NCI-H1436 treated with DMSO at 0.1 percent for 48 hours (cell line): ENCODE results near the gene ADGRL3.
"Not testable (repeated sequence)": the region's sequence is repeated elsewhere in the genome, so short reads cannot be mapped to it uniquely, and the experiment has no call there.

ENCODE experiments used
- DNase-seq: peaks from one replicate; lab custom pipeline; 2025; lab: John Stamatoyannopoulos, UW

ADGRL3 gene

GRCh38 chr4:61493470-61493869, 293.3 kb downstream of the ADGRL3 start:
- no peak for DNase-seq

GRCh38 chr4:61500883-61501282, 300.8 kb downstream of the ADGRL3 start:
- no peak for DNase-seq

GRCh38 chr4:61501812-61502211, 301.7 kb downstream of the ADGRL3 start:
- DNase-seq = no peak

GRCh38 chr4:61505773-61506685, 305.9 kb downstream of the ADGRL3 start:
- no peak for DNase-seq

GRCh38 chr4:61507091-61507490, 307.0 kb downstream of the ADGRL3 start:
- no peak for DNase-seq

GRCh38 chr4:61509721-61510241, 309.7 kb downstream of the ADGRL3 start:
- not testable (repeated sequence) for DNase-seq

- no peak for DNase-seq
Observed at GRCh38 chr4:61511716-61512488, 311.8 kb downstream of the ADGRL3 start.

GRCh38 chr4:61514991-61515390, 314.9 kb downstream of the ADGRL3 start:
- no peak for DNase-seq

- no peak for DNase-seq
Observed at GRCh38 chr4:61517144-61517543, 317.0 kb downstream of the ADGRL3 start.

GRCh38 chr4:61520166-61520565, 320.0 kb downstream of the ADGRL3 start:
- DNase-seq = no peak

GRCh38 chr4:61520681-61521160, 320.6 kb downstream of the ADGRL3 start:
- no peak for DNase-seq

- no peak for DNase-seq
Observed at GRCh38 chr4:61521451-61521850, 321.3 kb downstream of the ADGRL3 start.

GRCh38 chr4:61522312-61522711, 322.2 kb downstream of the ADGRL3 start:
- no peak for DNase-seq

- no peak for DNase-seq
Observed at GRCh38 chr4:61527888-61528287, 327.8 kb downstream of the ADGRL3 start.

GRCh38 chr4:61528595-61528994, 328.5 kb downstream of the ADGRL3 start:
- no peak for DNase-seq

- no peak for DNase-seq
Observed at GRCh38 chr4:61531188-61531587, 331.1 kb downstream of the ADGRL3 start.

- no peak for DNase-seq
Observed at GRCh38 chr4:61532336-61533000, 332.3 kb downstream of the ADGRL3 start.

- no peak for DNase-seq
Observed at GRCh38 chr4:61533140-61533539, 333.0 kb downstream of the ADGRL3 start.

GRCh38 chr4:61540944-61541343, 340.8 kb downstream of the ADGRL3 start:
- no peak for DNase-seq

GRCh38 chr4:61541459-61541858, 341.3 kb downstream of the ADGRL3 start:
- DNase-seq = no peak

GRCh38 chr4:61543976-61544375, 343.9 kb downstream of the ADGRL3 start:
- DNase-seq = no peak

GRCh38 chr4:61545902-61546480, 345.9 kb downstream of the ADGRL3 start:
- DNase-seq = no peak
